Left cardiac atrium (tissue), 4 donors: ENCODE measurements around the gene TTC33. TPM values are rescaled to one million over a fixed set of nuclear protein-coding genes. Genes with fewer than 3 reads are reported as not detected.
"Not testable (repeated sequence)": the region's sequence is repeated elsewhere in the genome, so short reads cannot be mapped to it uniquely, and the experiment has no call there.

Experiments
- ATAC-seq, 2 donors: fragments of 200-7000 bp; cut with Tn5 transposase; one replicate each; pipeline ENCODE4 v1.9.1; 2020; ENCODE audit warnings: mild to moderate bottlenecking in 2 of 2, moderate library complexity in 2 of 2
- DNase-seq: peaks from one replicate; pipeline ENCODE4 v3.0.0-alpha.2; 2020
- intact Hi-C, 2 donors: fragments of 100-400 bp; cut with DNase I; formaldehyde crosslinking; loops; one replicate each; pipeline versions ENCODE4 v1.14.1 to v1.15.1; 2022 to 2023
- long read RNA-seq: library from polyadenylated mRNA; unstranded; transcript quantifications from one replicate; pipeline ENCODE4 v2.0.0, GENCODE V29; 2021
- total RNA-seq, 2 donors: library from RNA; stranded (reverse); fragmentation: NEBNext Ultra II Directional; extraction: Animal tissue kit (Norgen Biotek cat#: 25700); gene quantifications; one replicate each; pipeline ENCODE4 v1.2.1, GENCODE V29; 2021
- donor health status: DM: no; HTN: yes; CAD: no.
- donor health status: DM: no; HTN: yes; CAD: no; lungs with severe emphysema.
- donor health status: DM: yes; HTN: yes; CAD: no.
- donor health status: Dilated cardiomyopathy.

The TTC33 gene
- 10 to 100 TPM; 14.1 to 17.5 TPM for total RNA-seq
- long read RNA-seq, transcript TTC33-201 (5 exons, 2,612 nt), result major isoform, 20 of 23 reads
- long read RNA-seq, partial matches to known transcripts, result 1 of 23 reads
- long read RNA-seq, other reads (novel, unspliced or antisense), result 0 of 23 reads

GRCh38 chr5:40755407-40756365 lies at the start of gene TTC33:
TSS of gene TTC33 (minus strand) at chr5:40755961. CDS start at chr5:40747018, 8,943 bp downstream.
- ATAC-seq (peak; percentile 98 to 99), DNase-seq (peak; percentile 98)
- intact Hi-C loops, result loop anchor here in 1 of 2 donors (5.0 kb wide), 1 partner anchor 82 kb away; the partner anchor contains the start of gene RPL37

- intact Hi-C loops, result no loop called here
- DNase-seq (no peak), ATAC-seq (no peak)
These were observed 46.2 kb upstream of the TTC33 start for GRCh38 chr5:40801771-40802562.

- intact Hi-C loops, result no loop called here
- DNase-seq, result no peak
- ATAC-seq, result no peak
These were observed 43.5 kb upstream of the TTC33 start for GRCh38 chr5:40799258-40799657.

GRCh38 chr5:40798801-40799210 lies 43.0 kb upstream of the TTC33 start:
- ATAC-seq (peak in 1 of 2 donors; percentile 70), DNase-seq (no peak)
- intact Hi-C loops, result no loop called here

- ATAC-seq (peak; percentile 95 to 96), DNase-seq (peak; percentile 92)
- intact Hi-C loops, result no loop called here
These were observed 42.4 kb upstream of the TTC33 start, which contains the start of gene PRKAA1 for GRCh38 chr5:40798012-40798800. TSS of gene PRKAA1 (minus strand) at chr5:40798374. CDS start at chr5:40798189, 185 bp downstream.

- DNase-seq (peak; percentile 85), ATAC-seq (peak; percentile 75 to 76)
- intact Hi-C loops, result no loop called here
These were observed 41.7 kb upstream of the TTC33 start for GRCh38 chr5:40797273-40798011.

GRCh38 chr5:40796487-40796889 lies 40.7 kb upstream of the TTC33 start:
- no peak for ATAC-seq
- intact Hi-C loops, result no loop called here
- DNase-seq, result no peak

GRCh38 chr5:40794877-40795276 lies 39.1 kb upstream of the TTC33 start:
- ATAC-seq, intact Hi-C loops: not testable (repeated sequence)

GRCh38 chr5:40794340-40794739 lies 38.6 kb upstream of the TTC33 start:
- intact Hi-C loops, ATAC-seq, DNase-seq: not testable (repeated sequence)

More at GRCh38 chr5:40794877-40795276, 39.1 kb upstream of the TTC33 start:
- not testable (repeated sequence) for DNase-seq

- ATAC-seq, DNase-seq, intact Hi-C loops: not testable (repeated sequence)
These were observed 36.9 kb upstream of the TTC33 start for GRCh38 chr5:40792691-40793090.

GRCh38 chr5:40791715-40792139 lies 36.0 kb upstream of the TTC33 start:
- ATAC-seq, result no peak
- intact Hi-C loops, result no loop called here
- no peak for DNase-seq

GRCh38 chr5:40790947-40791593 lies 35.3 kb upstream of the TTC33 start:
- DNase-seq, result no peak
- intact Hi-C loops, result no loop called here
- no peak for ATAC-seq

GRCh38 chr5:40788941-40789340 lies 33.2 kb upstream of the TTC33 start:
- intact Hi-C loops, ATAC-seq, DNase-seq: not testable (repeated sequence)

GRCh38 chr5:40787986-40788385 lies 32.2 kb upstream of the TTC33 start:
- intact Hi-C loops, result no loop called here

GRCh38 chr5:40786664-40787063 lies 30.9 kb upstream of the TTC33 start:
- DNase-seq, ATAC-seq, intact Hi-C loops: not testable (repeated sequence)

More at GRCh38 chr5:40787986-40788385, 32.2 kb upstream of the TTC33 start:
- DNase-seq (no peak), ATAC-seq (no peak)

GRCh38 chr5:40784916-40785315 lies 29.2 kb upstream of the TTC33 start:
- intact Hi-C loops, result no loop called here
- no peak for ATAC-seq
- no peak for DNase-seq

- ATAC-seq (no peak), DNase-seq (no peak)
- intact Hi-C loops, result no loop called here
These were observed 28.4 kb upstream of the TTC33 start for GRCh38 chr5:40784027-40784653.
